BLaER1 treated with 17β-estradiol and CSF1 and Interleukin-3, amounts not matched to agents 10 nM and 100 nM (cell line): ENCODE results near the gene IL11RA.

Experiments
- H3K27ac ChIP-seq, 11 experiments: shearing (Covaris generic); formaldehyde crosslinking; 2 replicates each; pipeline ENCODE4 v1.8.1; 2022
- H3K27me3 ChIP-seq, 11 experiments: shearing (Covaris generic); formaldehyde crosslinking; 2 replicates each; pipeline ENCODE4 v1.8.1; 2022
- H3K36me3 ChIP-seq, 11 experiments: shearing (Covaris generic); formaldehyde crosslinking; 2 replicates each; pipeline ENCODE4 v1.8.1; 2022
- H3K4me1 ChIP-seq, 10 experiments: shearing (Covaris generic); formaldehyde crosslinking; 2 replicates each; pipeline ENCODE4 v1.8.1; 2022
- H3K4me2 ChIP-seq, 11 experiments: shearing (Covaris generic); formaldehyde crosslinking; 2 replicates each; pipeline ENCODE4 v1.8.1; 2022
- H3K4me3 ChIP-seq, 10 experiments: shearing (Covaris generic); formaldehyde crosslinking; 2 replicates each; pipeline ENCODE4 v1.8.1; 2022
- H3K9ac ChIP-seq, 11 experiments: shearing (Covaris generic); formaldehyde crosslinking; 2 replicates each; pipeline ENCODE4 v1.8.1; 2022
- H3K9me3 ChIP-seq, 11 experiments: shearing (Covaris generic); formaldehyde crosslinking; replicated peaks in 1 of 11; 2 replicates each; pipeline ENCODE4 v1.8.1; 2022
- H4K20me1 ChIP-seq, 11 experiments: shearing (Covaris generic); formaldehyde crosslinking; 2 replicates each; pipeline ENCODE4 v1.8.1; 2022
- Cebpa-rat ChIP-seq, 11 experiments: shearing (Covaris generic); IDR thresholded peaks; 2 replicates each; pipeline ENCODE4 v1.8.1; 2022

Gene IL11RA

DNA sequence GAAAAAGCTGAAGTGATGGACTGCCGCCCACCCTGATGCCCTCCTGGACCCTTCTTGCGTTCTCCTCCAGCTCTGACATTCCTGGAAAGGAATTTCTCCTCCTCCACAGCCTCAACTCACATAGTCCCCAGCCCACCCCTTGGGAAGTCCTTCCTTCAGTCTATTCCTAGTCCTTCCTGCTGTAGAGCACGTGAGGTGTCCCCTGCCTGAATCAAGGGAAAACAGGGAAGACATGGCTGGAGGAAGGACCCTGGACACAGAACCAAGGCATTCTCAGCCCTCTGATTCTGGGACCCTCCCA, 26.8 kb upstream of the IL11RA start:
- peaks cover 13 to 37% (median 27%) of the 10 kb centered on the region in 11 experiments; a peak in 20 of 22 replicates for H3K9me3 ChIP-seq
- no peak overlapping the region for H3K4me2 ChIP-seq
- peaks cover 0 to 39% (median 20%) of the 10 kb centered on the region in 11 experiments; a peak in 14 of 22 replicates for H4K20me1 ChIP-seq
- TF ChIP-seq Cebpa-rat (IDR thresholded peaks at IDR 0.05): no peak
- no peak overlapping the region for H3K27ac ChIP-seq
- peaks cover 90 to 100% (median 100%) of the 10 kb centered on the region in 11 experiments for H3K27me3 ChIP-seq
- peaks cover 0 to 26% (median 7%) of the 10 kb centered on the region in 10 experiments; a peak in 13 of 20 replicates for H3K4me1 ChIP-seq
- no peak overlapping the region for H3K4me3 ChIP-seq
- no peaks in the 10 kb centered on the region; a peak in 1 of 22 replicates for H3K36me3 ChIP-seq
- H3K9ac ChIP-seq: no peak overlapping the region

DNA sequence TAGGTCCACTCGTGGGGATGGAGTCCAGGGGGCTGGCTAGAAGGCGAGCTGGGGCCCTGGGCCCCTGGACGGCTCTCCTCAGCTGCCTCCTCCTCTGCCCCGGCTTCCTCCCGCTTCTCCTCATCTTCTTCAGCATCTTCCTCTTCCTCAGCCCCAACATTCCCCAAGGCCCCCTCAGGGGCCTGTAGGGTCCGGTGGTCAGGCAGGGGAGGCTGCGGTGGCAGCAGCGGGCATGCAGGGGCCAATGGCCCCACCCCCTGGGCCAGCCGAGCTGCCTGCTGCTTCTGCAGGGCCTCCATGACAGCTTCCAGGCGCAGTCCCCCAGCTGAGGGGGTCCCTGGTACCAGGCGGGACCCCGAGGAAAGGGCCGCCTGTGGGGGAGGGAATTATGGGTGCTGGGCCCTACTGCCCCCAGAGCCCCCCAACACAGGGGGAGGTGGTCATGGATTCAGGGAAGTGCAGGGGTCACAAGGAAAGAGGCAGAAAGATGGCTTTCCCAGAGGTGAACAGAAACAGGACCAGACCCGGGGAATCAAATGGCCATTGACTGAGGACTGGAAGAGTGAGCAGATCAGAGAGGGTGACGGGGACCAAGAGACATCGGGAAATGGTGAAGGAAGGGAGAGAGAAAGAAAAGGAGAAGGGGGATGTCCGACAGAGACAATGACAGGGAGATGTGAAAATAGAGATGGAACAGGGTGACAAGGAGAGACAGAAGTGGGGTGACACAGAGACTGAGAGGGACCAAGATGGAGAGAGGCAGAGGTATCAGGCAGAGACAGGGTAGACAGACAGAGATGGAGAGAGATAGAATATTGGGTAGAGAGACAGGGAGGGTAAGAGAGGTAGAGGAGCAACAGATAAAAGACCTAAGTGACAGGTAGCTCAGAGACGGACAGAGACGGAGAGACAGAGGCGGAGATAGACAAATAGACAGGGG, 24.0 kb upstream of the IL11RA start:
- Histone ChIP-seq H3K4me2 (peak overlapping the region; percentile 52 to 92 (median 71); a peak in 20 of 22 replicates), H3K4me1 (peaks cover 0 to 19% (median 7%) of the 10 kb centered on the region in 10 experiments; a peak in 11 of 20 replicates), H3K4me3 (peak overlapping the region in 8 of 10 experiments; percentile 28 to 45 (median 41); a peak in 8 of 20 replicates), H3K36me3 (peaks cover 0 to 5% (median 0%) of the 10 kb centered on the region in 11 experiments; a peak in 3 of 22 replicates), H3K9ac (no peak overlapping the region), H4K20me1 (peaks cover 0 to 63% (median 39%) of the 10 kb centered on the region in 11 experiments; a peak in 14 of 22 replicates), H3K27ac (no peak overlapping the region), H3K27me3 (peaks cover 87 to 94% (median 89%) of the 10 kb centered on the region in 11 experiments), H3K9me3 (peaks cover 0 to 9% (median 6%) of the 10 kb centered on the region in 11 experiments; a peak in 15 of 22 replicates)
- no peak for TF ChIP-seq Cebpa-rat (IDR thresholded peaks at IDR 0.05)

DNA sequence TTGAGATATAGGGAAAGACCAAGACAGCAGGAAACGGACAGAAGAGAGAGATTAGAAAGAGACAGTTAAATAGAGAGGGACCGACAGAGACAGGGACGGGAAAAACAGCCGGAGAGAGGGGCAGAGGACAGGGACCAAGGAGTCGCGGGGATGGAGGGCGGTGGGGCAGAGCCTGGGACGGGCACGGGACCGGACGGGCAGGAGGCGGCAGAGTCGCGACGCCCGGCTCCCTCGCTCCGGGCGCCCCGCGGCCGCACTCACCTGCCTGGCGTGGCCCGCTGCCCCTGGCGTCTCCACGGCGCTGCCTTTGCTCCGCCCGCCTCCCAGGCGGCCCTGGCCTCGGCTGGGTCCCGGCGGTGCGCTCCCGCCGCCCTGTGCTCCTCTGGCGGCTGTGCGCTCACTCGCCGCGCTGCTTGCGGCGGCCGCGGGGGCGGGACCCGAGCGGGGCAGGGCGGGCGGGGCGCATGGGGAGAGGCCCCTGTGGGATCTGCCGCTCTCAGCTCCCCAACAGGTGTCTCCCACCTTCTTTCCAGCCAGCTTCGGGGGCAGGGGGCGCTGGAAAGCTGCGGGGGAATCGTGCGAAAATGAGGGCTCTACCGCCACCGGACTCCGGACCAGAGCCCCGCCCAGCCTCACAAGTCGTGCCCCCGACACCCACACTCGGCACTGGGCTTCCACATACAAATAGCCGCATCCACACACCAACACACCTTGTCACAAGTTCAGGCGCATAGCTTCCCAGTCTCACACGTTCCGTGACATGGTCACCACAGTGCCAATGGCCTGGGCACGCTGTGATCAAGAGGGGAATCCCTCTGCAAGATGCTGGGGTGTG, 23.1 kb upstream of the IL11RA start, which contains the start of gene ARID3C:
Gene ARID3C (minus strand): TSS at position 411 of the 835 bp plus-strand sequence. CDS start 1,052 bp downstream, outside the sequence.
- H3K9ac ChIP-seq: peak within 1 kb of the TSS in 2 of 11 experiments; percentile 23 to 41; a peak in 1 of 22 replicates
- H3K4me2 ChIP-seq: peak within 1 kb of the TSS; percentile 52 to 92 (median 71)
- peaks cover 78 to 85% (median 80%) of the 10 kb centered on the region in 11 experiments for H3K27me3 ChIP-seq
- peak within 1 kb of the TSS in 9 of 10 experiments; percentile 28 to 54 (median 44); a peak in 14 of 20 replicates for H3K4me3 ChIP-seq
- H3K4me1 ChIP-seq: peaks cover 2 to 22% (median 7%) of the 10 kb centered on the region in 10 experiments; a peak in 12 of 20 replicates
- peaks cover 0 to 71% (median 48%) of the 10 kb centered on the region in 11 experiments; a peak in 14 of 22 replicates for H4K20me1 ChIP-seq
- no peak within 1 kb of the TSS for H3K27ac ChIP-seq
- peaks cover 0 to 9% (median 0%) of the 10 kb centered on the region in 11 experiments; a peak in 3 of 22 replicates for H3K36me3 ChIP-seq
- H3K9me3 ChIP-seq: peaks cover 0 to under 1% (median 0%) of the 10 kb centered on the region in 11 experiments; a peak in 2 of 22 replicates
- TF ChIP-seq Cebpa-rat (IDR thresholded peaks at IDR 0.05): no peak

DNA sequence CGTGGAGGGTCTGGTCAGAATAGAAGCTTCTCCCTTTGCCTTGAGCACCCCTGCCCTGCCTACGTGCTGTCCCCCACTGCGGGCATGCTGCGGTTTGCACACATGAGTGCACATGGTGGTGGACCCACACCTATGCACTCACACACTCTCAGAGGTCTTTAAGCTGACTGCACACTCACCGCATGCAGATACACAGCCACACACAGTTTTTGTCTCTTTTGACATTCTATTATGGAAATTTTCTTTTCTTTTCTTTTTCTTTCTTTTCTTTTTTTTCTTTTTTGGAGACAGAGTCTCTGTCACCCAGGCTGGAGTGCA, 22.5 kb upstream of the IL11RA start:
- Histone ChIP-seq H3K36me3 (peaks cover 0 to 9% (median 0%) of the 10 kb centered on the region in 11 experiments; a peak in 3 of 22 replicates), H3K27me3 (peaks cover 72 to 79% (median 74%) of the 10 kb centered on the region in 11 experiments), H3K9ac (no peak overlapping the region), H3K4me1 (peaks cover 5 to 28% (median 13%) of the 10 kb centered on the region in 10 experiments; a peak in 19 of 20 replicates), H3K9me3 (no peaks in the 10 kb centered on the region), H3K4me3 (peak overlapping the region in 1 of 10 experiments; percentile 9; a peak in 1 of 20 replicates), H4K20me1 (peaks cover 0 to 75% (median 53%) of the 10 kb centered on the region in 11 experiments; a peak in 16 of 22 replicates), H3K4me2 (peak overlapping the region in 1 of 11 experiments; percentile 78; a peak in 2 of 22 replicates), H3K27ac (no peak overlapping the region)
- no peak for TF ChIP-seq Cebpa-rat (IDR thresholded peaks at IDR 0.05)

DNA sequence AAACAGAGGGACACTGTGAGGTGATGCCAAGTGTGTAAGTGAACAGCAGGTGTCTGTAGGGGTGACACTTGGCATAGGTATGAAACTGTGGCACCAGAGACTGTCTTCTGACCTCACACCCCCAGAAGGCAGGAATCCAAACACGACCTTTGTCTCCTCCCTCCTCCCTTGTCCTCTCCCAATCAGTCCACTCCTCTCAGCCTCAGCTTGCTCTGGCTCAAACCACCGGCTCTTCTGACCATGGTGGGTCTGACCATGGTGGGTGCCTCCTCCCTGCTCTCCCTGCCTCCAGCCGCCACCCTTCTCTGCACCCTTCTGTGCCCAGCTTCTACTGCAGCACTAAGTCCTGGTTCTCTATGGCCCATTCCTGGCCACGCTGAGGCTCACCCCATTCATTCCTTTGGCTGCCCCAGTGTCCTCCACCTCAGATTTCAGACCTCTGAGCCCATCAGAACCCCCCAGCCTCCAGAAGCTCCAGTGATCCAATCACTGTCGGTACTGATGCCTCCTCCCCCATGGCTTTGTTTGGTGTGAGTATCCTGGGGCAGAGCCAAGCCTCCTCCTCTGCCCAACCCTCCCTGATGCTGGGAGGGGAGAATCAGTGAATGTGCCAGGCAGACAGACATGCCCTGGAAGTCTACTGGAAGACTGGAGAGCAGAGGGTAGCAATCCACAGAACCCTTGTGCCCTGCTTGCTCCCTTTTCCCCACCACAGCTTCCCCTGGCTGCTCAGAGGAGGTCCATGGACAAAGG, 21.4 kb upstream of the IL11RA start:
- peaks cover 11 to 39% (median 24%) of the 10 kb centered on the region in 10 experiments for H3K4me1 ChIP-seq
- H3K36me3 ChIP-seq: peaks cover 0 to 18% (median 9%) of the 10 kb centered on the region in 11 experiments; a peak in 14 of 22 replicates
- no peak for TF ChIP-seq Cebpa-rat (IDR thresholded peaks at IDR 0.05)
- H3K27ac ChIP-seq: no peak overlapping the region
- no peaks in the 10 kb centered on the region for H3K9me3 ChIP-seq
- H4K20me1 ChIP-seq: peaks cover 0 to 83% (median 63%) of the 10 kb centered on the region in 11 experiments; a peak in 17 of 22 replicates
- H3K9ac ChIP-seq: no peak overlapping the region
- no peak overlapping the region for H3K4me2 ChIP-seq
- peaks cover 61 to 68% (median 63%) of the 10 kb centered on the region in 11 experiments for H3K27me3 ChIP-seq
- no peak overlapping the region for H3K4me3 ChIP-seq

DNA sequence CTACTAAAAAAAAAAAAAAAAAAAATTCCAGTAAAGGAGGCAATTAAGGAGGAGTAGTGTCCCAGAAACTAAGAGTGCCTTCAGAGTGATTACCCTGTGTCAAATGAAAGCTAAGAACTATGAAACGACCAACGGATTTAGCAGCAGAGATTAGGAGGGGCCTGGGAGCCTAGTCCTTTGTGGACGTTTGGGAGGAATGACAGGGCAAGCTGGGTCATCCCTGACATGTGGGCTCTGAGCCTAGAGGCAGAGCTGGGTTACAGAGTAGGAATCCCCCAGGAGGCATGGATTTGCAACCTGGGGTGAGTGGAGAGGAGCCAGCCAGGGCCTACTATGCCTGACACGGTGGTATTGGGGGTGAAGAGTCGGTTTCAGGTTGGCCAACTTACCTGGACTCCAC, 18.8 kb upstream of the IL11RA start:
- no peak overlapping the region for H3K4me2 ChIP-seq
- peaks cover 29 to 56% (median 46%) of the 10 kb centered on the region in 10 experiments for H3K4me1 ChIP-seq
- H3K36me3 ChIP-seq: peaks cover 0 to 23% (median 12%) of the 10 kb centered on the region in 11 experiments; a peak in 14 of 22 replicates
- no peak for TF ChIP-seq Cebpa-rat (IDR thresholded peaks at IDR 0.05)
- H3K9me3 ChIP-seq: no peaks in the 10 kb centered on the region
- peaks cover 35 to 42% (median 37%) of the 10 kb centered on the region in 11 experiments for H3K27me3 ChIP-seq
- no peak overlapping the region for H3K27ac ChIP-seq
- peak overlapping the region in 1 of 11 experiments; percentile 24; a peak in 2 of 22 replicates for H3K9ac ChIP-seq
- H3K4me3 ChIP-seq: no peak overlapping the region
- H4K20me1 ChIP-seq: peaks cover 0 to 85% (median 56%) of the 10 kb centered on the region in 11 experiments; a peak in 16 of 22 replicates

DNA sequence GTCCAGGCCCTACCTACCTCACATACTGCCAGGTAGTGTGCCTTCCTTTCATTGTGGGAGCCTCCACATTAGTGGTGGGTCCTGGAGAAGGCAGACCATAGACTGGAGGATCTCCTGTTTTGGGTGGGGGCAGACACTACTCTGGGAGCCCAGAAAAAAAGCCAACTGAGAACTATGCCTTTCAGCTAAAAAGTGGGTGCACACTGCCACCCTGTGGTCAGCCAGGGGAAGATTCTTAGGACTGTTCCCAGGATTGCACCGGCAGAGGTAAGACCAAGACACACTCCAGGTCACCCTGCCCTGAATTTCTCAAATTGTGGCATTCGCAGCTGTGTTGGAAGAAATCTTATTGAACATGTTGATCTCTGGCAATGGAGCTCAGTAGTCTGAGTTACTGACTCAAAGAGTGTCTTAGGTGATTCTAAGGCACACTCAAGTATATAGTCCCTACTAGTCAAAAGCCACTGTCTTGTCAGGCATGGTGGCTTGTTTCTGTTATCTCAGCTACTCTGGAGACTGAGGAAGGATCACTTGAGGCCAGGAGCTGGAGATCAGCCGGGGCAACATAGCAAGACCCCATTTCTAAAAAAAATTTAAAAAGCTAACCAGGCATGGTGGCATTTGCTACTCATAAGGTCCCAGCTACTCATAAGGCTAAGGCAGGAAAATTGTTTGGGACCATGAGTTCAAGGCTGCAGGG, 18.0 kb upstream of the IL11RA start:
- H3K4me1 ChIP-seq: peaks cover 31 to 53% (median 44%) of the 10 kb centered on the region in 10 experiments
- no peak for TF ChIP-seq Cebpa-rat (IDR thresholded peaks at IDR 0.05)
- peak overlapping the region in 9 of 11 experiments; percentile 89 to 99 (median 97); a peak in 17 of 22 replicates for H3K4me2 ChIP-seq
- peaks cover 0 to 76% (median 51%) of the 10 kb centered on the region in 11 experiments; a peak in 16 of 22 replicates for H4K20me1 ChIP-seq
- peak overlapping the region in 5 of 11 experiments; percentile 9 to 85 (median 48); a peak in 8 of 22 replicates for H3K9ac ChIP-seq
- H3K36me3 ChIP-seq: peaks cover 0 to 23% (median 12%) of the 10 kb centered on the region in 11 experiments; a peak in 14 of 22 replicates
- H3K9me3 ChIP-seq: no peaks in the 10 kb centered on the region
- no peak overlapping the region for H3K27ac ChIP-seq
- H3K27me3 ChIP-seq: peaks cover 27 to 34% (median 29%) of the 10 kb centered on the region in 11 experiments
- 0 out of 20 replicates have a peak overlapping the region, but pooled peaks of 1 of the 10 experiments have one; percentile 75 for H3K4me3 ChIP-seq
